GM18505 (cell line): ENCODE results near the gene RNF144A.
A peak's percentile ranks its signal among the peaks of the same experiment; 100 is the strongest.

Source experiments
- ATAC-seq: cut with Tn5 transposase; IDR thresholded peaks from one replicate; pipeline ENCODE4 v1.9.1; 2021; ENCODE audit not compliant: unreplicated experiment
- POLR2A ChIP-seq: IDR thresholded peaks from 4 replicates; pipeline ENCODE4 v1.6.1; 2011; ENCODE audit warnings: borderline replicate concordance; ENCODE audit not compliant: insufficient read depth, insufficient read length; ENCODE audit errors: extremely low read depth

RNF144A gene

GRCh38 chr2:7007846-7008741, 90.9 kb downstream of the RNF144A start:
- peak; percentile 48 for ATAC-seq
- TF ChIP-seq POLR2A: no peak

- ATAC-seq: no peak
Measured at GRCh38 chr2:7009207-7009911, 92.1 kb downstream of the RNF144A start.

GRCh38 chr2:7010391-7011054, 93.3 kb downstream of the RNF144A start:
- no peak for ATAC-seq
- no peak for TF ChIP-seq POLR2A

More at GRCh38 chr2:7009207-7009911, 92.1 kb downstream of the RNF144A start:
- TF ChIP-seq POLR2A: no peak

GRCh38 chr2:7011356-7012083, 94.3 kb downstream of the RNF144A start:
- TF ChIP-seq POLR2A: no peak
- ATAC-seq: no peak

- TF ChIP-seq POLR2A: no peak
- ATAC-seq: no peak
Measured at GRCh38 chr2:7012141-7012764, 95.0 kb downstream of the RNF144A start.

- TF ChIP-seq POLR2A: no peak
Measured at GRCh38 chr2:7013471-7014160, 96.4 kb downstream of the RNF144A start.

GRCh38 chr2:7014174-7014640, 97.0 kb downstream of the RNF144A start:
- ATAC-seq: peak; percentile 82

More at GRCh38 chr2:7013471-7014160, 96.4 kb downstream of the RNF144A start:
- no peak for ATAC-seq

GRCh38 chr2:7015007-7015950, 98.1 kb downstream of the RNF144A start:
- no peak for ATAC-seq
- no peak for TF ChIP-seq POLR2A

More at GRCh38 chr2:7014174-7014640, 97.0 kb downstream of the RNF144A start:
- no peak for TF ChIP-seq POLR2A

- no peak for TF ChIP-seq POLR2A
- no peak for ATAC-seq
Measured at GRCh38 chr2:7016148-7016547, 98.9 kb downstream of the RNF144A start.

- no peak for ATAC-seq
Measured at GRCh38 chr2:7016601-7017211, 99.5 kb downstream of the RNF144A start.

More at GRCh38 chr2:7016601-7017211, 99.5 kb downstream of the RNF144A start:
- TF ChIP-seq POLR2A: no peak
